ENCODE results near the gene SORCS3.

DNA sequence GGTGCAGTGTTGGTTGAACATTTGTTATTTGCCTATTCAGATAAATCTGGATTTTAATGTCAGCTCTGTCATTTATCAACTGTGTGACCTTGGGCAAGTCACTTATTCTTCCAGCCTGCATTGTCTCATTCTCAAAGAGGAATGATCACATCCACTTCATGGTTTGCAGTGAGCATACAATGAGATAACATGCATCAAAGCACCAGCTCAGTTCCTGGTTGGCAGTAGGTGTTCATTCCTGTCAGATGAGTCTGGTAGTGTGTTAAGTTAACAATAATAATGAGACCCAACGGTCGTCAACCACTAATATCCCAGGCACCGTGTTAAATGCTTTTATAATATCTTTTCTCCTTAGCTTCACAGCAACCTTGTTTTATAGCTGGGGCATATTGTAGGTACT lies 137.3 kb downstream of the SORCS3 start:
- TF ChIP-seq, protein P1, sequence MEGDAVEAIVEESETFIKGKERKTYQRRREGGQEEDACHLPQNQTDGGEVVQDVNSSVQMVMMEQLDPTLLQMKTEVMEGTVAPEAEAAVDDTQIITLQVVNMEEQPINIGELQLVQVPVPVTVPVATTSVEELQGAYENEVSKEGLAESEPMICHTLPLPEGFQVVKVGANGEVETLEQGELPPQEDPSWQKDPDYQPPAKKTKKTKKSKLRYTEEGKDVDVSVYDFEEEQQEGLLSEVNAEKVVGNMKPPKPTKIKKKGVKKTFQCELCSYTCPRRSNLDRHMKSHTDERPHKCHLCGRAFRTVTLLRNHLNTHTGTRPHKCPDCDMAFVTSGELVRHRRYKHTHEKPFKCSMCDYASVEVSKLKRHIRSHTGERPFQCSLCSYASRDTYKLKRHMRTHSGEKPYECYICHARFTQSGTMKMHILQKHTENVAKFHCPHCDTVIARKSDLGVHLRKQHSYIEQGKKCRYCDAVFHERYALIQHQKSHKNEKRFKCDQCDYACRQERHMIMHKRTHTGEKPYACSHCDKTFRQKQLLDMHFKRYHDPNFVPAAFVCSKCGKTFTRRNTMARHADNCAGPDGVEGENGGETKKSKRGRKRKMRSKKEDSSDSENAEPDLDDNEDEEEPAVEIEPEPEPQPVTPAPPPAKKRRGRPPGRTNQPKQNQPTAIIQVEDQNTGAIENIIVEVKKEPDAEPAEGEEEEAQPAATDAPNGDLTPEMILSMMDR (IDR thresholded peaks at IDR 0.05), result no peak
- TF ChIP-seq, protein P2, sequence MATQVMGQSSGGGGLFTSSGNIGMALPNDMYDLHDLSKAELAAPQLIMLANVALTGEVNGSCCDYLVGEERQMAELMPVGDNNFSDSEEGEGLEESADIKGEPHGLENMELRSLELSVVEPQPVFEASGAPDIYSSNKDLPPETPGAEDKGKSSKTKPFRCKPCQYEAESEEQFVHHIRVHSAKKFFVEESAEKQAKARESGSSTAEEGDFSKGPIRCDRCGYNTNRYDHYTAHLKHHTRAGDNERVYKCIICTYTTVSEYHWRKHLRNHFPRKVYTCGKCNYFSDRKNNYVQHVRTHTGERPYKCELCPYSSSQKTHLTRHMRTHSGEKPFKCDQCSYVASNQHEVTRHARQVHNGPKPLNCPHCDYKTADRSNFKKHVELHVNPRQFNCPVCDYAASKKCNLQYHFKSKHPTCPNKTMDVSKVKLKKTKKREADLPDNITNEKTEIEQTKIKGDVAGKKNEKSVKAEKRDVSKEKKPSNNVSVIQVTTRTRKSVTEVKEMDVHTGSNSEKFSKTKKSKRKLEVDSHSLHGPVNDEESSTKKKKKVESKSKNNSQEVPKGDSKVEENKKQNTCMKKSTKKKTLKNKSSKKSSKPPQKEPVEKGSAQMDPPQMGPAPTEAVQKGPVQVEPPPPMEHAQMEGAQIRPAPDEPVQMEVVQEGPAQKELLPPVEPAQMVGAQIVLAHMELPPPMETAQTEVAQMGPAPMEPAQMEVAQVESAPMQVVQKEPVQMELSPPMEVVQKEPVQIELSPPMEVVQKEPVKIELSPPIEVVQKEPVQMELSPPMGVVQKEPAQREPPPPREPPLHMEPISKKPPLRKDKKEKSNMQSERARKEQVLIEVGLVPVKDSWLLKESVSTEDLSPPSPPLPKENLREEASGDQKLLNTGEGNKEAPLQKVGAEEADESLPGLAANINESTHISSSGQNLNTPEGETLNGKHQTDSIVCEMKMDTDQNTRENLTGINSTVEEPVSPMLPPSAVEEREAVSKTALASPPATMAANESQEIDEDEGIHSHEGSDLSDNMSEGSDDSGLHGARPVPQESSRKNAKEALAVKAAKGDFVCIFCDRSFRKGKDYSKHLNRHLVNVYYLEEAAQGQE (IDR thresholded peaks at IDR 0.05; ENCODE audit: insufficient read depth in 1 of 2, low read depth in 2 of 2, low read length in 1 of 2), result no peak
- TF ChIP-seq POLR2AphosphoS5 (IDR thresholded peaks at IDR 0.05; ENCODE audit: low read depth, low read length) (no peak), TCF7L2 (IDR thresholded peaks at IDR 0.05; ENCODE audit: low read depth, low read length) (no peak)
